Measurements from ENCODE around the gene C16orf86. TPM values are rescaled to one million over a fixed set of nuclear protein-coding genes. Genes with fewer than 3 reads are reported as not detected.
A peak's percentile ranks its signal among the peaks of the same experiment; 100 is the strongest.

The C16orf86 gene
- total RNA-seq, 3 donors from 2014 or later (not counting 1 experiment from before 2014, with no cell fraction given) = 3.5 to 4.4 (median 3.6) TPM

GRCh38 chr16:67661886-67662652 lies 4.5 kb upstream of the C16orf86 start:
- Histone ChIP-seq H3K36me3 (ENCODE audit: control insufficient read depth, insufficient read depth, low read length) (peaks cover 12% of the 10 kb centered on the region), H3K4me3 (ENCODE audit: low read length) (no peak overlapping the region), H3K9me3 (ENCODE audit: control insufficient read depth, insufficient read depth, low read length) (no peaks in the 10 kb centered on the region), H3K27me3 (ENCODE audit: control insufficient read depth, insufficient read depth, low read length) (no peaks in the 10 kb centered on the region), H3K27ac (ENCODE audit: low read length) (no peak overlapping the region), H3K4me1 (ENCODE audit: control insufficient read depth, insufficient read depth, low read length) (peaks cover 36% of the 10 kb centered on the region)
- TF ChIP-seq, protein P1, sequence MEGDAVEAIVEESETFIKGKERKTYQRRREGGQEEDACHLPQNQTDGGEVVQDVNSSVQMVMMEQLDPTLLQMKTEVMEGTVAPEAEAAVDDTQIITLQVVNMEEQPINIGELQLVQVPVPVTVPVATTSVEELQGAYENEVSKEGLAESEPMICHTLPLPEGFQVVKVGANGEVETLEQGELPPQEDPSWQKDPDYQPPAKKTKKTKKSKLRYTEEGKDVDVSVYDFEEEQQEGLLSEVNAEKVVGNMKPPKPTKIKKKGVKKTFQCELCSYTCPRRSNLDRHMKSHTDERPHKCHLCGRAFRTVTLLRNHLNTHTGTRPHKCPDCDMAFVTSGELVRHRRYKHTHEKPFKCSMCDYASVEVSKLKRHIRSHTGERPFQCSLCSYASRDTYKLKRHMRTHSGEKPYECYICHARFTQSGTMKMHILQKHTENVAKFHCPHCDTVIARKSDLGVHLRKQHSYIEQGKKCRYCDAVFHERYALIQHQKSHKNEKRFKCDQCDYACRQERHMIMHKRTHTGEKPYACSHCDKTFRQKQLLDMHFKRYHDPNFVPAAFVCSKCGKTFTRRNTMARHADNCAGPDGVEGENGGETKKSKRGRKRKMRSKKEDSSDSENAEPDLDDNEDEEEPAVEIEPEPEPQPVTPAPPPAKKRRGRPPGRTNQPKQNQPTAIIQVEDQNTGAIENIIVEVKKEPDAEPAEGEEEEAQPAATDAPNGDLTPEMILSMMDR (IDR thresholded peaks at IDR 0.05) = no peak
- H3K27ac Mint-ChIP-seq = peak overlapping the region; percentile 93 to 94
- no peaks in the 10 kb centered on the region for H3K9me3 Mint-ChIP-seq
- H3K4me1 Mint-ChIP-seq = peaks cover 5 to 39% of the 10 kb centered on the region in 2 donors
- WGBS (ENCODE audit: insufficient coverage) = 97% methylated on average over 34 of the region's 34 CpGs
- H3K27me3 Mint-ChIP-seq (ENCODE audit: low read depth in 2 of 2) = no peaks in the 10 kb centered on the region
- intact Hi-C loops (cut with micrococcal nuclease) = loop anchor here (2.0 kb wide), 1 partner anchor 99 kb away; the partner anchor contains the start of gene CTCF
- peak overlapping the region; percentile 75 for H3K4me3 Mint-ChIP-seq
- H3K36me3 Mint-ChIP-seq = no peaks in the 10 kb centered on the region
- ATAC-seq (no peak), DNase-seq (no peak)

- ATAC-seq (no peak), DNase-seq (no peak)
- no peaks in the 10 kb centered on the region for H3K9me3 ChIP-seq (ENCODE audit: control insufficient read depth, insufficient read depth, low read length)
- peaks cover 8% of the 10 kb centered on the region for H3K36me3 ChIP-seq (ENCODE audit: control insufficient read depth, insufficient read depth, low read length)
- intact Hi-C loops (cut with micrococcal nuclease) = no loop called here
- Mint-ChIP-seq H3K9me3 (no peaks in the 10 kb centered on the region), H3K4me3 (no peak overlapping the region), H3K27me3 (ENCODE audit: low read depth in 2 of 2) (no peaks in the 10 kb centered on the region), H3K27ac (no peak overlapping the region), H3K36me3 (no peaks in the 10 kb centered on the region), H3K4me1 (peaks cover 5 to 42% of the 10 kb centered on the region in 2 donors)
- no peaks in the 10 kb centered on the region for H3K27me3 ChIP-seq (ENCODE audit: control insufficient read depth, insufficient read depth, low read length)
- TF ChIP-seq, protein P1 (IDR thresholded peaks at IDR 0.05) = no peak
- no peak overlapping the region for H3K27ac ChIP-seq (ENCODE audit: low read length)
- peaks cover 42% of the 10 kb centered on the region for H3K4me1 ChIP-seq (ENCODE audit: control insufficient read depth, insufficient read depth, low read length)
- H3K4me3 ChIP-seq (ENCODE audit: low read length) = no peak overlapping the region
Measured at GRCh38 chr16:67662653-67663010, 4.0 kb upstream of the C16orf86 start.

GRCh38 chr16:67663151-67663876 lies 3.3 kb upstream of the C16orf86 start:
- DNase-seq = peak in 1 of 2 donors; percentile 54
- Mint-ChIP-seq H3K9me3 (no peaks in the 10 kb centered on the region), H3K4me1 (peaks cover 5 to 44% of the 10 kb centered on the region in 2 donors), H3K4me3 (no peak overlapping the region), H3K27me3 (ENCODE audit: low read depth in 2 of 2) (no peaks in the 10 kb centered on the region), H3K27ac (no peak overlapping the region), H3K36me3 (no peaks in the 10 kb centered on the region)
- intact Hi-C loops (cut with micrococcal nuclease) = no loop called here
- no peaks in the 10 kb centered on the region for H3K27me3 ChIP-seq (ENCODE audit: control insufficient read depth, insufficient read depth, low read length)
- H3K4me1 ChIP-seq (ENCODE audit: control insufficient read depth, insufficient read depth, low read length) = peaks cover 48% of the 10 kb centered on the region
- no peak overlapping the region for H3K4me3 ChIP-seq (ENCODE audit: low read length)
- TF ChIP-seq, protein P1 (IDR thresholded peaks at IDR 0.05) = peak; percentile 36
- peaks cover 3% of the 10 kb centered on the region for H3K36me3 ChIP-seq (ENCODE audit: control insufficient read depth, insufficient read depth, low read length)
- WGBS (ENCODE audit: insufficient coverage) = 93% methylated on average over 25 of the region's 25 CpGs
- no peak overlapping the region for H3K27ac ChIP-seq (ENCODE audit: low read length)
- ATAC-seq = no peak
- no peaks in the 10 kb centered on the region for H3K9me3 ChIP-seq (ENCODE audit: control insufficient read depth, insufficient read depth, low read length)
